Lower lobe of right lung (tissue), 2 donors: ENCODE results near the gene SLC22A16. TPM values are rescaled to one million over a fixed set of nuclear protein-coding genes. Genes with fewer than 3 reads are reported as not detected.

Source experiments
- ATAC-seq, 2 donors: fragments of 200-7000 bp; cut with Tn5 transposase; one replicate each; pipeline ENCODE4 v1.9.1; 2020 to 2022; ENCODE audit warnings: mild to moderate bottlenecking in 2 of 2, moderate library complexity in 2 of 2
- DNase-seq: peaks from one replicate; pipeline ENCODE4 v3.0.0-alpha.2; 2020
- H3K27ac ChIP-seq: fragments of 200-600 bp; one replicate; pipeline ENCODE4 v1.8.0; 2022
- H3K27me3 ChIP-seq: fragments of 200-600 bp; one replicate; pipeline ENCODE4 v1.8.0; 2022; ENCODE audit warnings: low read depth
- H3K36me3 ChIP-seq: fragments of 200-600 bp; one replicate; pipeline ENCODE4 v1.8.0; 2022; ENCODE audit warnings: mild to moderate bottlenecking
- H3K4me1 ChIP-seq: fragments of 200-600 bp; one replicate; pipeline ENCODE4 v1.8.0; 2022
- H3K4me3 ChIP-seq: fragments of 200-600 bp; one replicate; pipeline ENCODE4 v1.8.0; 2022; ENCODE audit warnings: mild to moderate bottlenecking
- H3K9me3 ChIP-seq: fragments of 200-600 bp; one replicate; pipeline ENCODE4 v1.8.0; 2022
- intact Hi-C: fragments of 100-400 bp; cut with DNase I; formaldehyde crosslinking; loops from one replicate; pipeline ENCODE4 v1.11.0; 2022
- total RNA-seq: library from RNA; stranded (reverse); fragmentation: NEBNext Ultra II Directional; extraction: Animal tissue kit (Norgen Biotek cat#: 25700); gene quantifications from one replicate; pipeline ENCODE4 v1.2.1, GENCODE V29; 2021
- TF ChIP-seq, protein P1 (sequence below): fragments of 200-600 bp; IDR thresholded peaks from one replicate; pipeline ENCODE4 v1.8.0; 2022; ENCODE audit warnings: antibody characterized with exemption, mild to moderate bottlenecking
- donor health status: DM: no; HTN: yes; CAD: no; lungs with severe emphysema.

SLC22A16 gene
- total RNA-seq, 1 donor from 2014 or later: 0.80 TPM

DNA sequence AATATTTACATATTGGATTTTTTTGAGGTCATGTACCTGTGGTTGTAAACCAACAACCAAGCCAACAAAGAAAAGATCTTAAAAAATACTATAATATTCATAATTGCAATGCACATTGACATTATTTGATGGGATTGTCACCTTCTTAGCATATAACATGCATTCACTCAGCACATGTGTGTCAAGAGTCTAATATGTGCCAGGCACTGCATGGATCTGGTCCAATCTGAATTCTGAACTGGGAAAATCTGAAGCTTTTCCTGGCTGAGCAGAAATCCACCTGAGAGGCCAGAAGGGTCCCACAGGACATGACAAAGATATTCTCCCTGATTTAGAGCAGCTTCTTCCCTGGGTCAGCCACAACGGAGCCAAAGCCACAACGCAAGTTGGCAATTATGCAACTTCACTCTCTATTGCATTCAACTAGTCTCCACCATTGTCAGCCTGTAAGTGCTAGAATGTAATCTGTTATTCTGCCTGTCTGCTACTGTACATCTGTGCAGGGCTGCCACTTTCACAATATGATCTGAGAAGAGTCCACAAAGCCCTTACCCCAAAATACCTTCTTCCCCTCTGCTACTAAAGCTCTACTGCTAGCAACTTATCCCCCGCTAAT, 44.0 kb downstream of the SLC22A16 start:
- no peak for DNase-seq
- no peak overlapping the region for H3K27ac ChIP-seq
- no peak for ATAC-seq
- H3K36me3 ChIP-seq: no peaks in the 10 kb centered on the region
- TF ChIP-seq, protein P1, sequence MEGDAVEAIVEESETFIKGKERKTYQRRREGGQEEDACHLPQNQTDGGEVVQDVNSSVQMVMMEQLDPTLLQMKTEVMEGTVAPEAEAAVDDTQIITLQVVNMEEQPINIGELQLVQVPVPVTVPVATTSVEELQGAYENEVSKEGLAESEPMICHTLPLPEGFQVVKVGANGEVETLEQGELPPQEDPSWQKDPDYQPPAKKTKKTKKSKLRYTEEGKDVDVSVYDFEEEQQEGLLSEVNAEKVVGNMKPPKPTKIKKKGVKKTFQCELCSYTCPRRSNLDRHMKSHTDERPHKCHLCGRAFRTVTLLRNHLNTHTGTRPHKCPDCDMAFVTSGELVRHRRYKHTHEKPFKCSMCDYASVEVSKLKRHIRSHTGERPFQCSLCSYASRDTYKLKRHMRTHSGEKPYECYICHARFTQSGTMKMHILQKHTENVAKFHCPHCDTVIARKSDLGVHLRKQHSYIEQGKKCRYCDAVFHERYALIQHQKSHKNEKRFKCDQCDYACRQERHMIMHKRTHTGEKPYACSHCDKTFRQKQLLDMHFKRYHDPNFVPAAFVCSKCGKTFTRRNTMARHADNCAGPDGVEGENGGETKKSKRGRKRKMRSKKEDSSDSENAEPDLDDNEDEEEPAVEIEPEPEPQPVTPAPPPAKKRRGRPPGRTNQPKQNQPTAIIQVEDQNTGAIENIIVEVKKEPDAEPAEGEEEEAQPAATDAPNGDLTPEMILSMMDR: no peak
- peaks cover 3% of the 10 kb centered on the region for H3K27me3 ChIP-seq
- no peaks in the 10 kb centered on the region for H3K9me3 ChIP-seq
- no peak overlapping the region for H3K4me3 ChIP-seq
- intact Hi-C loops: no loop called here
- no peaks in the 10 kb centered on the region for H3K4me1 ChIP-seq

GRCh38 chr6:110430741-110431140, 45.7 kb downstream of the SLC22A16 start:
- peaks cover 7% of the 10 kb centered on the region for H3K27me3 ChIP-seq
- TF ChIP-seq, protein P1: no peak
- H3K9me3 ChIP-seq: no peaks in the 10 kb centered on the region
- H3K36me3 ChIP-seq: no peaks in the 10 kb centered on the region
- H3K4me1 ChIP-seq: no peaks in the 10 kb centered on the region
- ATAC-seq: no peak
- DNase-seq: no peak
- H3K27ac ChIP-seq: no peak overlapping the region
- no peak overlapping the region for H3K4me3 ChIP-seq
- intact Hi-C loops: no loop called here

DNA sequence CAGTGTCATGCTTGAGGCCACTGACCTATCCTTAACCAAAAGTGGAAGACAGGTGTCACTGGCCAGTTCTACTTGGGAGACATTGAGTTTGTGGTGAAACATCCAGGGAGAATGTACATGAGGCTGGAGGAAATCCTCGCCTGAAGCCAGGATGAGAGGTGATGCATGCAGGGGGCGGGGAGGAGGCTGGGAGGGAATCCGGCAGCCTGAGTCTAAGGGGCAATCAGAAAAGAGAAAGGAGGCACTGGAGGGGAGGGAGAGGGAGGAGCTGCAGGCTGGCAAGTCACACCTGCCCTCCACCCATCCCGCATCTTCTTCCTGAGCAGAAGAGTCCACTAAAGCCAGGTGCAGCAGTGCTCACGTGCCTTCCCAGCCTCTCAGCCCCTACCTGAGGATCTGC, 46.2 kb downstream of the SLC22A16 start:
- no peaks in the 10 kb centered on the region for H3K4me1 ChIP-seq
- H3K9me3 ChIP-seq: no peaks in the 10 kb centered on the region
- TF ChIP-seq, protein P1: no peak
- H3K36me3 ChIP-seq: no peaks in the 10 kb centered on the region
- H3K27me3 ChIP-seq: peaks cover 7% of the 10 kb centered on the region
- intact Hi-C loops: no loop called here
- no peak overlapping the region for H3K4me3 ChIP-seq
- H3K27ac ChIP-seq: no peak overlapping the region
- DNase-seq: no peak
- no peak for ATAC-seq

DNA sequence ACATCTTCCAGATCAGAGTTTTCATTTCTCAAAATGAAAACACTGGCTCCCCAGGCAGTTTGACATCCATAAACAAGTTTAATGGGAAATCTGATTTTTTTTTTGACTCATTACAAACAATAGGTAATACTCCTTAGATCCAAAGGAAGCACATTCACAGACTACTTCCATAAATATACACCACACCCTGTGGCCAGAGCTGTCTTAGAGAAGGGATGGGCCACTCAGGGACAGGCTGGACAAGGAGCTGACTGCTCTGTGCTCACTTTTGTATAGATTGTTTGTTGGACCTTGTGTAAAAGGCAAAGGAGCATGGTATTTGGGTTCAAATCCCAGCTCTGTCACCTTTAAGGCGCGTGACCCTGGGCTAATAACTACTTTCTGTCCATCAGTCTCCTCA, 48.3 kb downstream of the SLC22A16 start:
- intact Hi-C loops: no loop called here

GRCh38 chr6:110425816-110426215, 50.6 kb downstream of the SLC22A16 start:
- DNase-seq (no peak), ATAC-seq (no peak)
- intact Hi-C loops: no loop called here
- Histone ChIP-seq H3K9me3 (no peaks in the 10 kb centered on the region), H3K4me3 (no peak overlapping the region), H3K4me1 (no peaks in the 10 kb centered on the region), H3K36me3 (no peaks in the 10 kb centered on the region), H3K27me3 (peaks cover 7% of the 10 kb centered on the region), H3K27ac (no peak overlapping the region)
- TF ChIP-seq, protein P1: no peak

More for the DNA sequence above, 48.3 kb downstream of the SLC22A16 start:
- H3K9me3 ChIP-seq: no peaks in the 10 kb centered on the region
- ATAC-seq (no peak), DNase-seq (no peak)
- H3K4me3 ChIP-seq: no peak overlapping the region
- H3K27ac ChIP-seq: no peak overlapping the region
- no peaks in the 10 kb centered on the region for H3K36me3 ChIP-seq
- H3K4me1 ChIP-seq: no peaks in the 10 kb centered on the region
- TF ChIP-seq, protein P1: no peak
- H3K27me3 ChIP-seq: peaks cover 7% of the 10 kb centered on the region
